Measurements from ENCODE around the gene KRT85. TPM values are rescaled to one million over a fixed set of nuclear protein-coding genes. Genes with fewer than 3 reads are reported as not detected.

Gene KRT85
- total RNA-seq, 4 donors from 2014 or later: not detected

DNA sequence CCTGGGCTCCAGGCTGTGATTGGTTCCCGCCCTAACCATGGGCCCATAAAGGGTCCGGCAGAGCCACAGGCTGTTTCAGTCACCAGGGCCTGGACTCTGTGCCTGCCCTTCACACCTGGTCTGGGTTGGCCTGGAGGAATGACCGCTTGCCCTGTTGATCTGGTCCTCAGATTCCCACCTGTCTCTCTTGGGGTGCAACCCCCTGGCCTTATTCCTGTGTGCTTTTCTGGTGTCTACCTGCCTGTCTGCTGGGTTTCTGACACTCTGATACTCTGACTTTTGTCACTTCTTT is 43.2 kb downstream of the KRT85 start:
- no peak for DNase-seq (ENCODE audit: extremely low spot score)

DNA sequence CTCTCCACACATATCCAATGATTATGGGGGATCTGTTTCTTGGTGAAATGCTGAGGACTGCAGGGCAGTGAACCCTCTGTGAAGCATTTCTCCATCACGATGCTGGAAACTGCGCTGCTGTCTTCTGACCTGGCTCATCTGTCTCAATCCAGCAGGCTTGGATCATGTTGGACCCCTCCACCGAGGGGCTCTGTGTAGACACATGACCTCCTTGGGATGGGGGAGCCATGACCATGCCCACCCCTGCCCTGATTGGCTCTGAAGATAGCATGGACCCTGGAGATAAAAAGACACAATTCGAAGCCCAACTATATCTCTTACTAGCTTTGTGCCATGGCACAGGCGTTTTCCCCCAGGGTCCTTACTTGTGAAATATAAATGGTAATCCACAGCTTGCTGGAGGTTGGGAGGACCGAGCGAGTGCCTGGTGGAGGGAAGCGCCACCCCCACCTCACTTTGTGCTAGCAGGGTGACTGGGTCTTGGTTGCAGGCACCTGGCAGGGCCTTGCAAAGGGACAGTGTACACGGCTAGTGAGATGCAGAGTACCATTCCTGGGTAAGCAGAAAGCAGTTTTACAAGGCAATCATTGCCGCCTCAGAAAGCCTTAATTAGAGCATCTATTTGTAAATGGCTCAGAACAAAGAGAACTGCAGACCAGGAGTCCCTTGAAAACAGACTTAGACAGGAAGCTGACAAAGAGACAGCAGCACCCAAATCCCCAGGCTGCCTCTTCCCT is 43.7 kb downstream of the KRT85 start:
- Histone ChIP-seq H3K4me1 (peaks cover 0 to 9% (median 4%) of the 10 kb centered on the region in 4 donors), H3K9me3 (no peaks in the 10 kb centered on the region), H3K27me3 (peaks cover 0 to 32% (median 0%) of the 10 kb centered on the region in 4 donors), H3K36me3 (no peaks in the 10 kb centered on the region), H3K27ac (replicated peaks in 1 of 4) (no peak overlapping the region), H3K4me3 (no peak overlapping the region)
- WGBS: 88% methylated on average over 8 of the region's 10 CpGs
- no peak for DNase-seq (ENCODE audit: extremely low spot score)
- TF ChIP-seq EP300 (IDR thresholded peaks at IDR 0.05) (no peak), POLR2AphosphoS5 (IDR thresholded peaks at IDR 0.05) (no peak), POLR2A (IDR thresholded peaks at IDR 0.05; ENCODE audit: low read depth) (no peak)
- TF ChIP-seq, protein P1, sequence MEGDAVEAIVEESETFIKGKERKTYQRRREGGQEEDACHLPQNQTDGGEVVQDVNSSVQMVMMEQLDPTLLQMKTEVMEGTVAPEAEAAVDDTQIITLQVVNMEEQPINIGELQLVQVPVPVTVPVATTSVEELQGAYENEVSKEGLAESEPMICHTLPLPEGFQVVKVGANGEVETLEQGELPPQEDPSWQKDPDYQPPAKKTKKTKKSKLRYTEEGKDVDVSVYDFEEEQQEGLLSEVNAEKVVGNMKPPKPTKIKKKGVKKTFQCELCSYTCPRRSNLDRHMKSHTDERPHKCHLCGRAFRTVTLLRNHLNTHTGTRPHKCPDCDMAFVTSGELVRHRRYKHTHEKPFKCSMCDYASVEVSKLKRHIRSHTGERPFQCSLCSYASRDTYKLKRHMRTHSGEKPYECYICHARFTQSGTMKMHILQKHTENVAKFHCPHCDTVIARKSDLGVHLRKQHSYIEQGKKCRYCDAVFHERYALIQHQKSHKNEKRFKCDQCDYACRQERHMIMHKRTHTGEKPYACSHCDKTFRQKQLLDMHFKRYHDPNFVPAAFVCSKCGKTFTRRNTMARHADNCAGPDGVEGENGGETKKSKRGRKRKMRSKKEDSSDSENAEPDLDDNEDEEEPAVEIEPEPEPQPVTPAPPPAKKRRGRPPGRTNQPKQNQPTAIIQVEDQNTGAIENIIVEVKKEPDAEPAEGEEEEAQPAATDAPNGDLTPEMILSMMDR (IDR thresholded peaks at IDR 0.05): no peak
- intact Hi-C loops (cut with DNase I): no loop called here

More for the DNA sequence above, 43.2 kb downstream of the KRT85 start:
- TF ChIP-seq POLR2A (IDR thresholded peaks at IDR 0.05; ENCODE audit: low read depth) (no peak), POLR2AphosphoS5 (IDR thresholded peaks at IDR 0.05) (no peak), EP300 (IDR thresholded peaks at IDR 0.05) (no peak)
- TF ChIP-seq, protein P1 (IDR thresholded peaks at IDR 0.05): no peak
- Histone ChIP-seq H3K4me1 (peaks cover 0 to 9% (median 4%) of the 10 kb centered on the region in 4 donors), H3K36me3 (no peaks in the 10 kb centered on the region), H3K4me3 (no peak overlapping the region), H3K9me3 (no peaks in the 10 kb centered on the region), H3K27me3 (peaks cover 0 to 28% (median 0%) of the 10 kb centered on the region in 4 donors), H3K27ac (replicated peaks in 1 of 4) (no peak overlapping the region)
- WGBS: no CpG with 5 or more reads among the region's 3 CpGs
- intact Hi-C loops (cut with DNase I): no loop called here

DNA sequence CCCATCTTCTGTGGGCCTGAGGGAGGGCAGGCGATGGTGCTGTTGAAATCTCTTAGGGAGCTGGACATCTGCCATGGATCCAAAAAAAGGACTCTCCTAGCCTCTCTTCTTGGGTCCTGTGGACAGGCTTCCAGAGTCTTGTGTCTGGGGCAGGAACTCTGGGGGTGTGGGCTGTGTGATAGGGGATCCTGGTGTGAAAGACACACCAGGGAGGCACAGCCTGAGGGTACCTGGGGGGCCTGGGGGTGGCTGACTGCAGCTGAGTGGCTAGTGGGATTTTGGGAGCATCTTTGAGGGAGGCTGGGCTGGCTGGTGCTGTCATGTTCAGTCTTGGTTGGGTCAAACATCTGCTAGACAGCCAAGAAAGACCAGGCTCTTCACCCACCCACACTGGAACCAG is 44.3 kb downstream of the KRT85 start:
- TF ChIP-seq POLR2A (IDR thresholded peaks at IDR 0.05; ENCODE audit: low read depth) (no peak), POLR2AphosphoS5 (IDR thresholded peaks at IDR 0.05) (no peak), EP300 (IDR thresholded peaks at IDR 0.05) (no peak)
- TF ChIP-seq, protein P1 (IDR thresholded peaks at IDR 0.05): no peak
- H3K36me3 ChIP-seq: no peaks in the 10 kb centered on the region
- no peaks in the 10 kb centered on the region for H3K9me3 ChIP-seq
- intact Hi-C loops (cut with DNase I): no loop called here
- H3K4me3 ChIP-seq: no peak overlapping the region
- no peak overlapping the region for H3K27ac ChIP-seq (replicated peaks in 1 of 4)
- H3K4me1 ChIP-seq: peaks cover 0 to 9% (median 4%) of the 10 kb centered on the region in 4 donors
- peaks cover 0 to 32% (median 0%) of the 10 kb centered on the region in 4 donors for H3K27me3 ChIP-seq
- DNase-seq (ENCODE audit: extremely low spot score): no peak
- no CpG with 5 or more reads among the region's 1 CpG for WGBS

DNA sequence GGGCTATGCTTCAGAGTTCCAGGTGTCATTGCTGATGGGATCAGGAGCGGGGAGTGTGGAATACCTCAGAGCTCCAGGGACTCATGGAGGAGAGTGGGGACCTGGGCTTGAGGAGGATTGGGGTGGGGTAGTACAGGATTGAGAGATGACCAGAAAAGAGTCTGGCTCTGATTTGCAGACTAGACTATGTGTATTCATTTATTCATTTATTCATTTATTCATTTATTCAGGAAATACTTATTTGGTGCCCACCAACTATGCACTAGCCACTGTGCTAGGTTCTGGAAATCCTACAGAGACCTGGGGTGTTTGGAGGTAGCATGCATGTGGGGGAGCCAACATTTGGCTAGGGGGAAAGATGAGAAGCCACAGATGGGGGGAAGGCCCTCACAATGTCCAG is 45.2 kb downstream of the KRT85 start:
- WGBS: 100% methylated on average over 1 of the region's 1 CpG
- H3K36me3 ChIP-seq: no peaks in the 10 kb centered on the region
- H3K27me3 ChIP-seq: peaks cover 0 to 32% (median 0%) of the 10 kb centered on the region in 4 donors
- intact Hi-C loops (cut with DNase I): no loop called here
- peaks cover 0 to 4% (median 0%) of the 10 kb centered on the region in 4 donors for H3K4me1 ChIP-seq
- no peaks in the 10 kb centered on the region for H3K9me3 ChIP-seq
- no peak for DNase-seq (ENCODE audit: extremely low spot score)
- H3K27ac ChIP-seq (replicated peaks in 1 of 4): no peak overlapping the region
- TF ChIP-seq, protein P1 (IDR thresholded peaks at IDR 0.05): no peak
- no peak for TF ChIP-seq POLR2A (IDR thresholded peaks at IDR 0.05; ENCODE audit: low read depth)
- TF ChIP-seq POLR2AphosphoS5 (IDR thresholded peaks at IDR 0.05): no peak
- TF ChIP-seq EP300 (IDR thresholded peaks at IDR 0.05): no peak
- no peak overlapping the region for H3K4me3 ChIP-seq

Measured in esophagus muscularis mucosa (tissue), 4 donors.